T-helper 22 cell (primary cell): ENCODE measurements around the gene SINHCAF.
"Not testable (repeated sequence)": the region's sequence is repeated elsewhere in the genome, so short reads cannot be mapped to it uniquely, and the experiment has no call there.

Experiments used
- DNase-seq: peaks from one replicate; pipeline ENCODE4 v3.0.0-alpha.2; 2020; ENCODE audit warnings: low read depth

Gene SINHCAF

DNA sequence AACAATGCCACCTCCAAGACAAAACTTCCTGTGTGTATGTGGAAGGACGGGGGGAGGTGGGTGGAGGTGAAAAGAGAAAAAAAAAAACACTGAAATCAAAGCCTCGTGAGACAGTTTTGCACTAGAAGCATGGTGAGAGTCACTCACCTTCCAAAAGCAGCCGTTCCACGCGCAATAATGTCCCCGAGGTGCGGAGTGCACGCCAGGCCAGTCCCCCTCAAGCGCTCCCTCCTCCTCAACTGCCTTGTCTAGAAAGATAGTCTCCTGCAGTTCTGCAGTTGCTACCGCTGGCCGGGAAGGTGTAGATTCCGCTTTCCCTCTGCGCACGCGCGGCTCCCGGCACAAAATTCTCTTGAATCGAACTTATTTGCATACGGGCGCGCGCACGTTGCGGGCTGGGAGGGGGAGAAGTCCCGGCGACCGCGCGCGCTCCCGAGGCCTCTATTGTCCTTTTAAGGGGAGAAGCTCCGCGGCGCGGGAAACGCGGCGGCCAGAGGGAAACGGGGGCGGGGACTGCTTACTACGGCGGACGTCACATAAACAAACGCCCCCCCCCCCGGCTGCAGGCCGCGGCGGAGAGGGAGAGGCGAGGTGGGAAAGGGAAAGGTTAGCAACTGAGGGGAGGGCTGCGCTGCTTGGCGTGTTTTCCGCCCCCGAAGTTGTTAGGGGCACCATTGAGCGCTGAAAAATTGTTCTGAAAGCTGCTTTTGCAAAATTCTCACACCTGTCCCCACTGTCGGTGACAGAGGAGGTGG, at the start of gene SINHCAF:
Gene SINHCAF (minus strand): TSS at position 274 of the 755 bp plus-strand sequence. CDS start 27,946 bp downstream, outside the sequence.
- peak; percentile 97 for DNase-seq

DNA sequence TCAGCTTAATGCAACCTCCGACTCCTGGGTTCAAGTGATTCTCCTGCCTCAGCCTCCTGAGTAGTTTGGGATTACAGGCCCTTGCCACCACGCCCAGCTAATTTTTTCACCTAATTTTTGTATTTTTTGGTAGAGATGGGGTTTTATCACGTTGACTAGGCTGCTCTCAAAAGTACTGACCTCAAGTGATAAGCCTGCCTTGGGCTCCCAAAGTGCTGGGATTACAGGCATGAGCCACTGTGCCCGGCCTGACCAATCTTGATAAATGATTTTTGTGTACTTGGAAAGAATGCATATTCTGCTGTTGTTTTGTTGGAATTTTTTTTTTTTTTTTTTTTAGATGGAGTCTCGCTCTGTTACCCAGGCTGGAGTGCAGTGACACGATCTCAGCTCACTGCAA, 49.5 kb upstream of the SINHCAF start:
- not testable (repeated sequence) for DNase-seq

GRCh38 chr12:31371256-31371620, 45.3 kb upstream of the SINHCAF start:
- no peak for DNase-seq

DNA sequence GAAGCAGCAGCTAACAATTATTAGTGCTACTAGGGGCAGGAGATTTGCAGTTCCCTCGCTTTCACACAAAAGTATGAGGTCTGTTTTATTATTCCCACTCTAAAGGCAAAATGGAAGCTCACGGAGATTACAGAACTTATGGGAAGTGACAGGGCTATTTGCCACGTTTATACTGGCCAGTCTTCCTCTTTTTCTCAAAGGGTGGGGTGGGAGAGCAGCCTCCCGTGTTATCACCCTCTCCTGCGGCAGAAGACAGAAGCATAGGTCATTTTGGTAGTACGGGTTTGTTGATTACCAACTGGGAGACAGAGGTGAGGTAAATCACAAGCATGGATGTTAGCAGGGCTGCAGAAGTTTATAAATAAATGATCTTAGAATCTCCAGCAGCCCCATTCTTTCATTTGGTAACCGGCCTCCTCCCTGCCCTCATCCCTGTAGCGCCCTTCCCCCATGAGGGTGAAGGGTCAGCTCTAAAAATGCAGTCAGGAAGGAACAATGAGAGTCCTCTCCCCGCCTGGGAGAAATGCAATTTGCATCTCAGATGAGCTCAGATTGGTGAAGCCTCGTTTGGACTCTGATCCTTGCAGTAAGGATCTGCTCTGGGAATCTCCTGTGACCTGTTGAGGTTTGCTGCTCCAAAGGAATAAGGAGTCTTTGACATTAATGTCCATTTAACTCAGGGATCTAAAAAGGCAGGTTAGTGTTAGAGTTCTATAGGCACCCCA, 44.7 kb upstream of the SINHCAF start:
- DNase-seq, result no peak

DNA sequence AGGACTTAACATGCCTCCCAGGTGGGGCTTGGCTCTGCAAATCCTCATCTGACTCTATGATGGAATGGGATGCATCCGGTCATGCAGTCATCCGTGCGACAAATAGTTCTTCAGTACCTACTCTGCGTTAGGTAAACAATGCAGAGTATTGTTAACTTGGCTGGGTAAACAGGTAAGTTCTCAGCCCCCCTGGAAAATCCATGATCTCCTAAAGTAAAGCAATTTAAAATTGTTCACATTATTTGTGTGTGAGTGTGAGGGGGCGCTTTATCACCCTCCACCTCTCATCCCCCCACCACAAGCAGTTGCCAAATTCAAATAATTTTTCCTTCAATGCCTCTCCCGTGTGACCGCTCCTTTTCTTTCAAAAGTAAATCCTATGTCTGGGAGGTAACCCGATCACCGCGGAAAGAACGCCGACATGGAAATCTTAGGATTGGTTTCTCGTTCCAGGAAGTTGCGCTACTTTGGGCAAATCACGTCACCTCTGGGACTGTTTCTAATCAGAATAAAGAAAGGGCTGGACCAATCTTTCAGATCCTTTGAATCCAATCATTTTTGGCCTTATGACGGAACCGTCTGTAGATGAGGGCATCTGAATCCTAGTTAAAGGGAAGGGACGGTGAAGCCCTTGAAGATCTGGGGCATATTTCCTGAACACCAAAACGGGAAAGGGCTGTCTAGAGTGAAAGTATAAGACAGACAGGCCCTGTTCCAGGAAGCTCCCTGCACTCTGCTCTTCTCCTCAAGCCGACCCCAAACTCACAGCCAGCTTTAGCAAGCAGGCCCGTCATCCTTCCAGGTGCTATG, 44.0 kb upstream of the SINHCAF start:
- DNase-seq, result no peak

DNA sequence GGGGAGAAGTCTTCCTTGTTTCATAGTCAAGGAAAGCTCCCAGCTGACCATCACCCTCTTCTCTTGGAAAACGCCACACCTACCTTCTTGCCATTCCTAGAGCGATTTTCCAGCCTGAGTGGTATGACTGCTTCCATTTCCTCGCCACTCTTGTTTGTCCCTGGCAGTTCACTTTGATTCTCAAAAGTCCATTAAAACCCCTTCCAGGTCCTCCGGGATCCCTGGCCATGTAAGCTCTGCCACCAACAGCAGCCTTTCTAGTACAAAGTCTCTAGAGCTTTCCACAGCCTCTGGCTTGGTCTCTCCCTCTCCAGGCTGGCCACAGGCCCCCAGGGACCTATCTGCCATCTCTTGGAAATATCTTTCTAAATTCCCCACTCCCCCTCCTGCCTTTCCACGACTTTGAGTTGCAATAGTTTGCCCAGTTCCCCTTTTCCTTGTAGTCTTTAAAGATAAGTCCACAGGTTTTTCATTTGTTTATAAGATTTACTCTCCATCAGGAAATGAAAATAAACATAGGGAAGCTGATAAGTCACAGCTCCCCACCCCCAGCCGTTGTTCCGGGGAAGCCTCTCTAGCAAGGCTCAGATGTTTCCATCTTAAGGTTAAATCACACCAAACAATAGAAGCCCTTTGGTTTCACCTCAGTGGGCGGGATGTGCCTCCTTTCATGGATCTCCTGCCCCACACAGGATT, 42.9 kb upstream of the SINHCAF start:
- DNase-seq, result no peak

GRCh38 chr12:31366104-31366621, 40.2 kb upstream of the SINHCAF start:
- no peak for DNase-seq

- DNase-seq, result no peak
Measured at GRCh38 chr12:31363831-31364230, 37.9 kb upstream of the SINHCAF start.

GRCh38 chr12:31363416-31363809, 37.5 kb upstream of the SINHCAF start:
- DNase-seq, result no peak

- DNase-seq, result no peak
Measured at GRCh38 chr12:31362759-31363415, 36.9 kb upstream of the SINHCAF start.

GRCh38 chr12:31362115-31362758, 36.3 kb upstream of the SINHCAF start:
- no peak for DNase-seq

GRCh38 chr12:31361730-31362114, 35.8 kb upstream of the SINHCAF start:
- DNase-seq, result no peak

- DNase-seq, result no peak
Measured at GRCh38 chr12:31355747-31356107, 29.8 kb upstream of the SINHCAF start.

DNA sequence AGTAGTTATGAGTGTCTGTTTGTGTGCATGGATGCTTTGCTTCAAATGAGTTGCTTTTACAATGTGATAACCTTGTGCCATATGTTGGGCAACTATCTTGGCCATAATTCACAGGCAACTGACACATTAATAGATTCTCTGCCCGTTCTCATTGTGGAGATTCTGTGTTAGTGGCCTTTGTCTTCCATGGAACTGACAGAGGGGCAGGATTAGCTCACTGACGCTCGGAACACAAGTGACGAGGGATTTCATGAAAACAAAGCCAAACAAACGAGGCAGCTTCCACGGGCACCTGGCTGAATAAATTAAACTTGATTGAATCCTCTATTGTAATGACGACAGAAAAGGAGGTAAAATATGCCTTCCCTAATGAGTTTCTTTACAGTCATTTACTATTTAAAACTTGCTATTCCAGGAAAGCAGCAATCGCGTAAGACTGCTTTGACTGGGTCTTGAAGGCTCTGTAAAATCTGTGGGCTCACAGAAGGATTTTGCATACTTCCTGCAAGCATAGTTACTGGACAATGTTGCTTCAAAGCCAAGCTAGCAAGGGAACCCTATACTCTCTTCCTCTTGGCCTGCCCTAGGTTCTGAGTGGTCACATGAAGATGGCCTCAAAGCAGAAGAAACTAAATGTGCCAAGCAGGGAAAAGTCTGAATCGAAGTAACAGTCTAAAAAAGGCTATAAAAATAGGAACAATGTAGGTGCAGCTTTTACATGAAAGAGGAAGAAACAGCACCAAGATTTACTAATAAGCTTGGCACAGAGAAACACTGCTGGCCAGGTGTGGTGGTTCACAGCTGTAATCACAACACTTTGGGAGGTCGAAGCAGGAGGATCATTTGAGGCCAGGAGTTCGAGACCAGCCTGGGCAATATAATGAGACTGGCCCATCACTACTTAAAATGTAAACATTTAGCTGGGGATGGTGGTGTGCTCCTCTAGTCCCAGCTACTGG, 28.1 kb upstream of the SINHCAF start:
- DNase-seq, result no peak

DNA sequence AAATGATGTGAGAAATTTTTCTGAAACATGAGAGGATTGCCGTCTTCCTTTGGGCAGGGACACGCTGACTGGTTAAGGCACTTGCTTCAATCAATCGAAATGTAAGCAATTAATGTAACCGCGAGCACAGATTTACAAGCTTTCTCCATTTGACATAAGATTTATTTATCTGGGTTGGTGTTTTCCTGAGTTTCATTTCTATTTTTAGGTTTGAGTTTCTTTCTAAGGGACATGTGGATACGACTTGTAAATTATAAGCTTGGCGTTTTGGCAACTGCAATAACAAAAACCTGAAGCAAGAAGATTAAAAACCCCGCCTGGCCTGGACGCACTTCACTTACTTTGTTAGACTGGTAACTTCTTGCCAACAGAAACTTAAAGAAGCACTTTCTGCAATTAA, 20.3 kb upstream of the SINHCAF start:
- DNase-seq, result no peak

DNA sequence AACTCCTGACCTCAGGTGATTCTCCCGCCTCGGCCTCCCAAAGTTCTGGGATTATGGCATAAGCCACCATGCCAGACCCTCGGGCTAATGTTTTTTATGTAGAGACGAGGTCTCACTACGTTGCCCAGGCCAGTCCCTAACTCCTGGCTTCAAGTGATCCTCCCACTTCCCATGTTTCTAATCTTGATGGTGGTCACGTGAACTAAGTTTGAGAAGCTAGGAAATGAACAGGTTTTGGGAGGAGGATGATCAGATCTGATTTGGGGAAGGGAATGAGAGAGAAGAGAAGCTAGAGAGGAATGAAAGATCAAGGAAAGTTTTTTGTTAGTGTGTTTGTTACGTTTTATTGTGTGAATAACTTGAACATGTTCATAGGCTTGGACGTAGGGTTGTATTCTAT, 17.2 kb upstream of the SINHCAF start:
- DNase-seq, result no peak

DNA sequence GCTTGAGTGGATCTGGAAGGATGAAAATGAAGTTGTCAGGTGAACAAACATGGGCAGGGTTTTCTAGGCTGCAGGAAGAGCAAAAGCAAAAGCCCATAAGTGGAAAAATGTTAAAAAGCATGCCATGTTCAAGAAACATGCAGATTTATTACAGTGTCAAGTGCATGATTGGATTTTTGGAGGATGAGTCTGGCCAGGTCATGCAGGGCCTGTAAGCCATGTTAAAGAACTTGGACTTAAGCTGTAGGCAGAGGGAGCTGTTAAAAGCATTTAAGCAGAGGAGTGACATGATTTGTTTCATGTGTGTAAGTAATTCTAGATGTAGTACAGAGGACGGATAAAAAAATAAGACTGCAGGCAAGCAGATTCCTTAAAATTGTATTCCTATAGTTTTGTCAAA, 16.3 kb upstream of the SINHCAF start:
- DNase-seq, result no peak

DNA sequence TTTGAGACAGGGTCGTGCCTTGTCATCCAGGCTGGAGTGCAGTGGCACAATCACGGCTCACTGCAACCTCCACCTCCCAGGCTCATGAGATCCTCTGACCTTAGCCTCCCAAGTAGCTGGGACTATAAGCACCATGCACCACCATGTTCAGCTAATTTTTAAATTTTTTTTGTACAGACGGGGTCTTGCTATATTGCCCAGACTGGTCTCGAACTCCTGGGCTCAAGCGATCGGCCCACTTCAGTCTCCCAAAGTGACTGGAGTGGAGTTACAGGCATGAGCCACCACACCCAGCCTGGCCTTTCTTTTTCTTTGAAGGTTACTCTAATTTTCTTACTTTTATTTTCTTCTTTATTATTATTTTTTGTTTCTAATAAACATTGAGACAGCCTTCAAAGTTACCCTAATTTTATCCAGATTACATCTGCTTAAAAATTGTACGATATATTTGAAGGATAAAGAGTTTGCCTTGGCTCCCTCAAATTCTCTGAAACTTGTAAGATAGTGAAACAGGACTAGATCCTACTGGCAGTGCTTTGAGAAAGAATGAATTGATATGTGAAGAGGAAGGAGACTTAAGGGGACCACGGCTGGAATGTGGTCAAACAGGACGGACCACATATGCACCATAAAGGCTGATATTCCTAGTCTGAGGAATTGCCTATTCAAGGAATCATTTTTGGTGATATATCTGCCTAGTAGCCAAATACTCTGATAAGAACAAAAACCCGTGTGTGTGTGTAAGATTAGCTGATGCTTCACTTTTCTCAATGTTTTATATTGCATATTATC, 14.1 kb upstream of the SINHCAF start:
- no peak for DNase-seq

GRCh38 chr12:31337952-31338351, 12.0 kb upstream of the SINHCAF start:
- no peak for DNase-seq
